ENCODE data around the gene MARK1. TPM values are rescaled to one million over a fixed set of nuclear protein-coding genes. Genes with fewer than 3 reads are reported as not detected.
"Not testable (repeated sequence)": the region's sequence is repeated elsewhere in the genome, so short reads cannot be mapped to it uniquely, and the experiment has no call there.

The MARK1 gene
- total RNA-seq, 3 donors from 2014 or later: 0.05 TPM; not detected in 1

DNA sequence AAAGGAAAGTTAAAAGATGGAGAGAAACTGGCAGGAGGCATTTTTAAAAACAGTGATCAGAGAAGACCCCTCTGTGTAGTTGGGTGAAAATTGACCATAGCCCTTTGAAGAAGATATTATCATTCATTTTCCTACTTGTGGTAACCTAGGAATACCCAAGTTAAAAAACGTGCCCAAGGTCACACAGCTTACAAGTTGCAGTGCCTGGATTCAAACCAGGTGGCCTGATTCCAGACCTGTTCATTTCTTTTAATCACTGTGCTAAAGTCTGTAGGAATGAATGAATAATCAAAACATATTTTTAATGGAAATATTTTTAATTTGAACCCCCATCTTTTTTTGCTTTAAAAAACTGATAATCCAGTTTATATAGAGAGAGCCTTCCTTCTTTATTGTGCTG, 35.6 kb downstream of the MARK1 start:
- DNase-seq (no peak), ATAC-seq (no peak)
- Mint-ChIP-seq H3K4me3 (no peak overlapping the region), H3K9me3 (no peaks in the 10 kb centered on the region), H3K36me3 (ENCODE audit: insufficient read depth) (no peaks in the 10 kb centered on the region), H3K27me3 (ENCODE audit: low read depth) (no peaks in the 10 kb centered on the region), H3K4me1 (ENCODE audit: low read depth) (no peaks in the 10 kb centered on the region)

DNA sequence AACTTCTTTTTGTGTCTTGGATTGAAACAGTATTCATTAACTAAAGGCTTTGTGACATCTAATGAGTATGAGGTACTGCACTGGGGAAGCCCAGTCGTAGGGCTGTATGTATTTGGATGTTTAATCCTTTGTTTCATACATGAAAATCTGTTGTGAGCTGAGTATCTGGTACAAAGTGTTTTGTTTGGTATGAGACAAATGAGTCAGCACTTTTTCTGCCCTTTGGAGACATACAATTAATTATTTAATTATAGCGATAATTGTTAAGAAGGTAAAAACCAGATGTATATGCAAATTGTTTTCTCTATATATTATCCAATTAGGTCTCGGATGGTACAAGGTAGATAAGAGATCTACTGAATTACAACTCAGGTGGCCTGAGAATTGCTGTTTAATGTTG, 36.3 kb downstream of the MARK1 start:
- DNase-seq (no peak), ATAC-seq (no peak)
- Mint-ChIP-seq H3K4me1 (ENCODE audit: low read depth) (no peaks in the 10 kb centered on the region), H3K9me3 (no peaks in the 10 kb centered on the region), H3K27me3 (ENCODE audit: low read depth) (no peaks in the 10 kb centered on the region), H3K36me3 (ENCODE audit: insufficient read depth) (no peaks in the 10 kb centered on the region), H3K4me3 (no peak overlapping the region)

GRCh38 chr1:220565670-220566069, 37.7 kb downstream of the MARK1 start:
- ATAC-seq (no peak), DNase-seq (no peak)
- Mint-ChIP-seq H3K9me3 (no peaks in the 10 kb centered on the region), H3K36me3 (ENCODE audit: insufficient read depth) (no peaks in the 10 kb centered on the region), H3K4me3 (no peak overlapping the region), H3K4me1 (ENCODE audit: low read depth) (no peaks in the 10 kb centered on the region), H3K27me3 (ENCODE audit: low read depth) (no peaks in the 10 kb centered on the region)

DNA sequence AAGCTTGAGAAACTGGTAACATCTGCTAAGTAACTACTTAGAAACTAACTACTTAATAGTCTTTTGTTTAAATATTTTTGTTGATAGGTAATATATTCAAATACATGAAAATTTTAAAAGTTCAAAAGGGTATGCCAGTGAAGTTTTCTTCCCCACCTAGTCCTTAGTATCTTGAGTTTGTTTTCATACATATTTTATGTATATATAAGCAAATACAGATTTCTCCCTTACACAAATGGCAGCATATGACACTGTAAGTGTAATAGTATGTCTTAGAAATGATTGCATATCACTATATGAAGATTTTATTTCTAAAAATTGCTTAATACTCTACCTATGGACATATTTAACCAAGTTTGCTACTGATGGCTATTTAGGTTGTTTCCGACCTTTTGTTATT, 38.9 kb downstream of the MARK1 start:
- Mint-ChIP-seq H3K36me3 (ENCODE audit: insufficient read depth) (no peaks in the 10 kb centered on the region), H3K4me3 (no peak overlapping the region), H3K27me3 (ENCODE audit: low read depth) (no peaks in the 10 kb centered on the region), H3K9me3 (no peaks in the 10 kb centered on the region), H3K4me1 (ENCODE audit: low read depth) (no peaks in the 10 kb centered on the region)
- ATAC-seq (no peak), DNase-seq (no peak)

GRCh38 chr1:220572416-220572815, 44.5 kb downstream of the MARK1 start:
- Mint-ChIP-seq H3K9me3 (peaks cover 14% of the 10 kb centered on the region), H3K4me1 (ENCODE audit: low read depth) (no peaks in the 10 kb centered on the region), H3K27me3 (ENCODE audit: low read depth) (peaks cover 5% of the 10 kb centered on the region), H3K36me3 (ENCODE audit: insufficient read depth) (no peaks in the 10 kb centered on the region), H3K4me3 (no peak overlapping the region)
- ATAC-seq (no peak), DNase-seq (no peak)

- H3K4me3 Mint-ChIP-seq: no peak overlapping the region
- no peak for DNase-seq
- peaks cover 14% of the 10 kb centered on the region for H3K9me3 Mint-ChIP-seq
- H3K36me3 Mint-ChIP-seq (ENCODE audit: insufficient read depth): no peaks in the 10 kb centered on the region
- H3K4me1 Mint-ChIP-seq (ENCODE audit: low read depth): no peaks in the 10 kb centered on the region
- no peak for ATAC-seq
- H3K27me3 Mint-ChIP-seq (ENCODE audit: low read depth): peaks cover 5% of the 10 kb centered on the region
Measured at GRCh38 chr1:220573836-220574235, 45.9 kb downstream of the MARK1 start.

DNA sequence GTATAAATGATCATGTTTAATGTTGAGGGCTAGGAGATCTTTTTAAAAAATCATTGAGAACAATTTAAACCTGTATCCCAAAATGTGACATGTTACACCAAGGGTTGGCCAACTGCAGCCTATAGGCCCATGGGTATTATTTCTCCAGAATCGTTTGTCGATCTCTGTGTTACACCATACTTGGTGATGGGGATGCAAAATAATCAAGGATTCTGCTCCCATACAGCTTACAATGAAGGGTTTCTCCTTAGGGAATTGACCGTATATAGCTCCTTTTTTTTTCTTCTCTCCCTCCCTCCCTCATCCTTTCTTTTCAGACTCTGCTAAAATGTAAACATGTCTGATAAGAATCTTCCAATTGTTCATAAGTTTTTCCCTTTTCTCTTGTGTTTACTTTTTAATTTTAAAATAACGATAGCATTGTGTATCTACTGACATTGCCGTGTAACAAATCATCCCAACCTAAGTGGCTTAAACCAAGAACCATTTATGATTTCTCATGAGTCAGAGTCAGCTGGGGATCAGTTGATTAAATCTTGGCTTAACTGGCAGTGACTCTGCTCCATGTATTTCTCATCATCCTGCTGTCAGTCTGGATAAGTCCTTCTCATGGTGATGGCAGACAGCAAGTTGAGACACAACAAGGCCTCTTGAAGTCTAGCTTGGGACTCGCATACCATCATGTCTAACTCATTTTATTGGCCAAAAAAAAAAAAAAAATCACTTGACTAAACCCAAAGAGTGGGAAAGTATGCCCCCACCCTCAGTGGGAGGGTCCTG, 48.0 kb downstream of the MARK1 start:
- Mint-ChIP-seq H3K27me3 (ENCODE audit: low read depth) (peaks cover 5% of the 10 kb centered on the region), H3K4me1 (ENCODE audit: low read depth) (no peaks in the 10 kb centered on the region), H3K36me3 (ENCODE audit: insufficient read depth) (no peaks in the 10 kb centered on the region), H3K9me3 (peaks cover 14% of the 10 kb centered on the region), H3K4me3 (no peak overlapping the region)
- ATAC-seq: no peak
- DNase-seq: no peak

GRCh38 chr1:220577926-220578325, 50.0 kb downstream of the MARK1 start:
- DNase-seq (no peak), ATAC-seq (no peak)
- Mint-ChIP-seq H3K27me3 (ENCODE audit: low read depth) (peaks cover 5% of the 10 kb centered on the region), H3K9me3 (peaks cover 13% of the 10 kb centered on the region), H3K4me3 (no peak overlapping the region), H3K4me1 (ENCODE audit: low read depth) (no peaks in the 10 kb centered on the region), H3K36me3 (ENCODE audit: insufficient read depth) (no peaks in the 10 kb centered on the region)

GRCh38 chr1:220579317-220579716, 51.4 kb downstream of the MARK1 start:
- ATAC-seq (no peak), DNase-seq (no peak)
- Mint-ChIP-seq H3K27me3 (ENCODE audit: low read depth) (peaks cover 5% of the 10 kb centered on the region), H3K4me1 (ENCODE audit: low read depth) (no peaks in the 10 kb centered on the region), H3K4me3 (no peak overlapping the region), H3K36me3 (ENCODE audit: insufficient read depth) (no peaks in the 10 kb centered on the region), H3K9me3 (peaks cover 5% of the 10 kb centered on the region)

DNA sequence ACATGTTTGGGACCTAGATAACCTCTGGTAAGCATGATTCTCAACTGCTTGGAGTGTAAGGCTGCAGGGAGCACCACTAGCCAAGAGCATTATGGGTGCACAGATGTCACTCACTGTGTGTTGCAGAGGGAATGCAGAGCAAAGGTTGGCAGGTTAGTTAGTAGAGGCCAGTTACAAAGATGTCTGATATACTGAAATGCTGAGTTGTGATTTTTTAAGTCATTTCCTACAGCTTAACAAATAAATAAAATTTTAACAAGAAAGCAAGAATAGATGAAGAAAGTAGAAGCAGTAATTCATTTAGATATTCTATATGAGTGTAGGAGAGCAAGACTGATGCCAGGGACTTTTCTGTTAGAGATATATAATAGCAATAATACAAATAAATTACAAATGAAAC, 64.8 kb downstream of the MARK1 start:
- ATAC-seq: no peak
- Mint-ChIP-seq H3K9me3 (no peaks in the 10 kb centered on the region), H3K27me3 (ENCODE audit: low read depth) (peaks cover 4% of the 10 kb centered on the region), H3K4me1 (ENCODE audit: low read depth) (no peaks in the 10 kb centered on the region), H3K36me3 (ENCODE audit: insufficient read depth) (no peaks in the 10 kb centered on the region), H3K4me3 (no peak overlapping the region)
- DNase-seq: no peak

- DNase-seq (no peak), ATAC-seq (no peak)
- no peaks in the 10 kb centered on the region for H3K4me1 Mint-ChIP-seq (ENCODE audit: low read depth)
- H3K9me3 Mint-ChIP-seq: no peaks in the 10 kb centered on the region
- peaks cover 4% of the 10 kb centered on the region for H3K27me3 Mint-ChIP-seq (ENCODE audit: low read depth)
- no peaks in the 10 kb centered on the region for H3K36me3 Mint-ChIP-seq (ENCODE audit: insufficient read depth)
- no peak overlapping the region for H3K4me3 Mint-ChIP-seq
Measured at GRCh38 chr1:220594356-220594755, 66.4 kb downstream of the MARK1 start.

DNA sequence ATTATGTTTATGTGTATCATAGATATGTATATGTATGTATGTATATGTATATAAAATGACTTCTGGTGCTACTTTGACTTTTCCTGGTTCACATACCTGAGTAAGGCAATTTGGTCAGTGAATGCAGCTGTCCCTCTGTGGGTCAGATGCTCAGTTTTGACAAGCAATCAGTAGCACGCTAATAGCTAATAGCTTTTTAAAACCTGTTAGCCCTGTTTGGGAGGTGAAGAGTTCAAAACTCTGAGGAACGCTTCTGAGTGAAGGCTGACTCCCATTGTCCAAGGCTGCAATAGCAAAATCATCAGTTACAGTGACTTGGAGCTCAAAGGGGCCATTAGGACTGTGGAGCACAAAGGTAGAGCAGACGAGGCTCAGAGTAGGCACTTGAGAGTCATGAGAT, 67.2 kb downstream of the MARK1 start:
- no peaks in the 10 kb centered on the region for H3K4me1 Mint-ChIP-seq (ENCODE audit: low read depth)
- ATAC-seq (no peak), DNase-seq (no peak)
- no peaks in the 10 kb centered on the region for H3K36me3 Mint-ChIP-seq (ENCODE audit: insufficient read depth)
- no peaks in the 10 kb centered on the region for H3K9me3 Mint-ChIP-seq
- no peak overlapping the region for H3K4me3 Mint-ChIP-seq
- H3K27me3 Mint-ChIP-seq (ENCODE audit: low read depth): peaks cover 4% of the 10 kb centered on the region

DNA sequence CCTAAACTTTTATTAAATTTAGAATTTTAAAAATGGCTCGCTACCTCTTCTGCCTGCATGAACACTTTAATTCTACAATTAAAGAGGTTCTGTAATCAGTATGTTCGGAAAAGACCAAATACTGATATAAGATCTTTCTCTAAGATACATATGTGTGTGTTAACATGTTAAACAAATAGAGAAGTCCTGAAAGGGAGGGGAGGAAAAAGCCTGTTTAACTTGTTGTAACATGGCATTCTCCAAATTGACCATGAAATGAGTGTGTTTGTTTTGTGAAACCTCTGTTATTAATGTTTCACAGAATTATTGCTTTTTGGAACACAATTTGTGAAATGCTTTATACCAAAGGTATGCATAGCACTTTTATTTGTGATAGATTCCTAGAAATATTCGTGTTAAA, 77.0 kb downstream of the MARK1 start:
- ATAC-seq (no peak), DNase-seq (no peak)
- Mint-ChIP-seq H3K9me3 (peaks cover 4% of the 10 kb centered on the region), H3K4me3 (no peak overlapping the region), H3K4me1 (ENCODE audit: low read depth) (no peaks in the 10 kb centered on the region), H3K27me3 (ENCODE audit: low read depth) (peaks cover 3% of the 10 kb centered on the region), H3K36me3 (ENCODE audit: insufficient read depth) (no peaks in the 10 kb centered on the region)

GRCh38 chr1:220605651-220606050, 77.7 kb downstream of the MARK1 start:
- not testable (repeated sequence) for H3K9me3 Mint-ChIP-seq; H3K4me3 Mint-ChIP-seq; H3K36me3 Mint-ChIP-seq (ENCODE audit: insufficient read depth); H3K27me3 Mint-ChIP-seq (ENCODE audit: low read depth); DNase-seq; ATAC-seq; H3K4me1 Mint-ChIP-seq (ENCODE audit: low read depth)

- not testable (repeated sequence) for H3K9me3 Mint-ChIP-seq; H3K4me1 Mint-ChIP-seq (ENCODE audit: low read depth); DNase-seq; ATAC-seq; H3K27me3 Mint-ChIP-seq (ENCODE audit: low read depth); H3K36me3 Mint-ChIP-seq (ENCODE audit: insufficient read depth); H3K4me3 Mint-ChIP-seq
Measured at GRCh38 chr1:220611100-220611499, 83.2 kb downstream of the MARK1 start.

Measured in activated T-cell treated with anti-CD3 and anti-CD28 coated beads, Interleukin-2, amount 50 U/mL, for 4 hours (primary cell).